Fibroblast of mammary gland (primary cell): ENCODE results near the gene SLC22A8.
A peak's percentile ranks its signal among the peaks of the same experiment; 100 is the strongest.
"Not testable (repeated sequence)": the region's sequence is repeated elsewhere in the genome, so short reads cannot be mapped to it uniquely, and the experiment has no call there.

Experiments
- DNase-seq: peaks from one replicate; pipeline ENCODE4 v3.0.0-alpha.2; 2010; ENCODE audit warnings: low read depth
- H3K4me3 ChIP-seq: 2 replicates; pipeline ENCODE4 v1.5.1; 2011; ENCODE audit warnings: low read depth, mild to moderate bottlenecking, low read length, moderate library complexity; ENCODE audit not compliant: control insufficient read depth
- TF ChIP-seq, protein P1 (sequence below): conservative IDR thresholded peaks from 2 replicates; pipeline ENCODE4 v1.5.1; 2011; ENCODE audit warnings: low read depth, low read length, inconsistent platforms; ENCODE audit not compliant: control insufficient read depth, insufficient read depth

The SLC22A8 gene

GRCh38 chr11:62959422-62959980, 56.1 kb downstream of the SLC22A8 start:
- H3K4me3 ChIP-seq, result no peak overlapping the region
- TF ChIP-seq, protein P1, sequence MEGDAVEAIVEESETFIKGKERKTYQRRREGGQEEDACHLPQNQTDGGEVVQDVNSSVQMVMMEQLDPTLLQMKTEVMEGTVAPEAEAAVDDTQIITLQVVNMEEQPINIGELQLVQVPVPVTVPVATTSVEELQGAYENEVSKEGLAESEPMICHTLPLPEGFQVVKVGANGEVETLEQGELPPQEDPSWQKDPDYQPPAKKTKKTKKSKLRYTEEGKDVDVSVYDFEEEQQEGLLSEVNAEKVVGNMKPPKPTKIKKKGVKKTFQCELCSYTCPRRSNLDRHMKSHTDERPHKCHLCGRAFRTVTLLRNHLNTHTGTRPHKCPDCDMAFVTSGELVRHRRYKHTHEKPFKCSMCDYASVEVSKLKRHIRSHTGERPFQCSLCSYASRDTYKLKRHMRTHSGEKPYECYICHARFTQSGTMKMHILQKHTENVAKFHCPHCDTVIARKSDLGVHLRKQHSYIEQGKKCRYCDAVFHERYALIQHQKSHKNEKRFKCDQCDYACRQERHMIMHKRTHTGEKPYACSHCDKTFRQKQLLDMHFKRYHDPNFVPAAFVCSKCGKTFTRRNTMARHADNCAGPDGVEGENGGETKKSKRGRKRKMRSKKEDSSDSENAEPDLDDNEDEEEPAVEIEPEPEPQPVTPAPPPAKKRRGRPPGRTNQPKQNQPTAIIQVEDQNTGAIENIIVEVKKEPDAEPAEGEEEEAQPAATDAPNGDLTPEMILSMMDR, result no peak
- no peak for DNase-seq

- H3K4me3 ChIP-seq, result no peak overlapping the region
- TF ChIP-seq, protein P1, result no peak
- peak; percentile 55 for DNase-seq
Measured at GRCh38 chr11:62958547-62959421, 56.9 kb downstream of the SLC22A8 start.

DNA sequence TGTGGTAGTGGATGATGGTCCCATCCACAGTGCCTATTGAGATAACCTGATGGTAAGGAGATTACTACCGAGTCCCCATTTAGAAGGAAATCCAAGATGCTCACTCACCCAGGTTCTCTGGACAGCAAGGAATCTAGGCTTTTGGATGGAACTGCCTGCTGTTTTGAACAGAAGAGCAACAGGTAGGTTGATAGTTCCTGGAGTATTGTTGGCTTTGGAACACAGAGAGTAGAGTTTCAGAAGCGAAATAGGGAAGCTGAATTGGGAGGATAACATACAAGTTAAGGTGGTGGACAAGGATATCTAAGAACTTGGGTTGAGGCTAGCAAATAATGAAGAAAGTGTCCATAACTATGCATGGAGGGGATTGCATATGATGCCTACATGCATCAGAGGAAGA, 58.5 kb downstream of the SLC22A8 start:
- no peak overlapping the region for H3K4me3 ChIP-seq
- no peak for DNase-seq
- TF ChIP-seq, protein P1, result no peak

DNA sequence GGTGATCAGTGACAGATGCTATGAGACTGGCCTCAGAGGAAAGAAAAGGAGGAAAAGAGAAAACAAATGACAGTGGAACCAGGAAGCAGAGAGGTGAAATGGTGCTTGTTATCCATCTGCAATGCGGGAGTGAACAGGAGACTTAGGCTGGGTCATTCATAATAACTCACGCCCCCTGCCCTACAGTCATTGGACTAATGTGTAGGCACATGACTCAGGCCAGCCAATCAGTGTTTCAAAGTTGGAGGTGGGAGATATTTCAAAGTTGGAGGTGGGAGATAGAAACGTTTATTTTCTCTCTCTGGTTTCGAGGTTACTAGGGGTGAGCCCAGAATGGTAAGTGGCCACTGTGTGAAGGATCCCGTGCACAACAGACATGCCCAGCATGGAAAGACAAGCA, 61.2 kb downstream of the SLC22A8 start:
- TF ChIP-seq, protein P1, result no peak
- DNase-seq, result no peak

DNA sequence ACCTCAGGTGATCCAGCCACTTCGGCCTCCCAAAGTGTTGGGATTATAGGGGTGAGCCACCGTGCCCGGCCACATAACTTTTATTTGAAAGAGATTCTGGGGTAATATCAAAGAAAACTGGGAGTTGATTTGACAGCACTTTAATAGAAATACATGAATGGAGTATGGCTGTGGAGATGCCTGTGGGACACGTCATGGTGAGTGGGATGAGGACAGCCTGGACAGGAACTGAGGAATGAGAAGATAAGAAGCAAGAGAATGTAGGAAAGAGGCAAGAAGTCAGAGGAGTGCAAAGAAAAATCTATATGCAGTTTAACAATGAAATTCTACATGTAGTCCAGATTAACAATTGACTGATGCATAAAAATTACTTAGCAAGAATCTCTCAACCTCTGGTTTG, 61.8 kb downstream of the SLC22A8 start:
- TF ChIP-seq, protein P1, result no peak
- peak; percentile 5 for DNase-seq
- no peak overlapping the region for H3K4me3 ChIP-seq

More for the DNA sequence above, 61.2 kb downstream of the SLC22A8 start:
- no peak overlapping the region for H3K4me3 ChIP-seq

DNA sequence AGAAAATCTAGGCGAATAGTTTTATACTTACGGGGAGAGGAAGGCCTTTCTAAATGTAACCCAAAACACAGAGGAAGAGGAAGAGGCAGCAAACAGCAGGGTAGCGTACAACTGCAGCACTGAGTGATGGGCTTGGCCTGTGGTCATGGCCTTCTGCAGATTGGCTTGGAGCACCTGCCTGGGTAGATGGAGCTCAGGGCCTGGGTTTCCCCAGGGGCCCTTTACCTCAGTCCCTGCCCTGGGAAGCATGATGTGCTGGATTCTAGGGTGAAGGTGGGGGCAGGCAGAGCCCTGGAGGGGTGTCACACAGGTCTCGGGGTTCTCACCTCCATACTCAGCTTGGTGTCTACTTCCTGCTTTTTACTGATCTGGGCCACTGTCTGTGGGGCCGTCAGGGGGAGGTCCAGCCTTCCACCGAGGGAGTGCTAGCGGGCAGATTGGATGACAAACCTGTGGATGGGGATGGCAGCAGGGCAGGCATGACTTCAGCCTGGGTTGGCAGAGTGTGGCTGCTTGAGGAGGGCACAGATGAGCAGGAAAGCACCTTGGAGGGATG, 66.8 kb downstream of the SLC22A8 start:
- DNase-seq, result no peak
- TF ChIP-seq, protein P1, result no peak
- no peak overlapping the region for H3K4me3 ChIP-seq

GRCh38 chr11:62945538-62945937, 70.1 kb downstream of the SLC22A8 start:
- DNase-seq, H3K4me3 ChIP-seq: not testable (repeated sequence)
